Activated naive CD4-positive, alpha-beta T cell treated with anti-CD3 and anti-CD28 coated beads, Interleukin-2, amount 10 ng/mL, durations not matched to agents 7 days and 5 days (primary cell): Measurements from ENCODE around the gene ARSG.
"Not testable (repeated sequence)": the region's sequence is repeated elsewhere in the genome, so short reads cannot be mapped to it uniquely, and the experiment has no call there.

Experiments
- CTCF ChIA-PET: fragments of 350-600 bp; sonication (Branson Sonifier 250); formaldehyde crosslinking; loops from one replicate; lab custom pipeline; 2021; ENCODE audit warnings: antibody characterized with exemption; lab: Charles Lee
- DNase-seq: peaks from one replicate; pipeline ENCODE4 v3.0.0-alpha.2; 2020
- H3K27ac Mint-ChIP-seq: one replicate; pipeline ENCODE4 v1.8.0; 2021; ENCODE audit warnings: mild to moderate bottlenecking, moderate library complexity, mixed read lengths
- H3K27me3 Mint-ChIP-seq: one replicate; pipeline ENCODE4 v1.8.0; 2021; ENCODE audit warnings: mild to moderate bottlenecking, mixed read lengths
- H3K36me3 Mint-ChIP-seq: one replicate; pipeline ENCODE4 v1.8.0; 2021; ENCODE audit warnings: mixed read lengths
- H3K4me1 Mint-ChIP-seq: one replicate; pipeline ENCODE4 v1.8.0; 2021; ENCODE audit warnings: mixed read lengths
- H3K4me3 Mint-ChIP-seq: one replicate; pipeline ENCODE4 v1.8.0; 2021; ENCODE audit warnings: mild to moderate bottlenecking, moderate library complexity, mixed read lengths
- H3K9me3 Mint-ChIP-seq: one replicate; pipeline ENCODE4 v1.8.0; 2021; ENCODE audit warnings: mixed read lengths

Gene ARSG

GRCh38 chr17:68396226-68397107 is 105.2 kb downstream of the ARSG start:
- DNase-seq: no peak
- peaks cover 46% of the 10 kb centered on the region for H3K4me1 Mint-ChIP-seq
- CTCF ChIA-PET: interaction anchor here (0.8 to 1.6 kb wide), 6 partner anchors 9 to 133 kb away, joined by 3 to 4 read pairs (median 3); no protein-coding TSS in a partner anchor
- H3K4me3 Mint-ChIP-seq: no peak overlapping the region
- no peak overlapping the region for H3K27ac Mint-ChIP-seq
- no peaks in the 10 kb centered on the region for H3K27me3 Mint-ChIP-seq
- H3K9me3 Mint-ChIP-seq: peaks cover 10% of the 10 kb centered on the region
- peaks cover 4% of the 10 kb centered on the region for H3K36me3 Mint-ChIP-seq

GRCh38 chr17:68397108-68397536 is 105.8 kb downstream of the ARSG start:
- CTCF ChIA-PET: interaction anchor here (0.8 to 1.6 kb wide), 5 partner anchors 10 to 134 kb away, joined by 3 to 4 read pairs (median 3); no protein-coding TSS in a partner anchor
- Mint-ChIP-seq H3K36me3 (peaks cover 4% of the 10 kb centered on the region), H3K27me3 (no peaks in the 10 kb centered on the region), H3K4me1 (peaks cover 47% of the 10 kb centered on the region), H3K9me3 (peaks cover 10% of the 10 kb centered on the region), H3K4me3 (no peak overlapping the region), H3K27ac (peak overlapping the region; percentile 16)
- DNase-seq: no peak

- Mint-ChIP-seq H3K27ac (peak overlapping the region; percentile 69), H3K9me3 (peaks cover 12% of the 10 kb centered on the region)
Observed at GRCh38 chr17:68398691-68399637, 107.7 kb downstream of the ARSG start.

GRCh38 chr17:68399638-68400403 is 108.5 kb downstream of the ARSG start:
- Mint-ChIP-seq H3K27ac (peak overlapping the region; percentile 57), H3K27me3 (no peaks in the 10 kb centered on the region), H3K4me1 (peaks cover 47% of the 10 kb centered on the region), H3K9me3 (peaks cover 14% of the 10 kb centered on the region), H3K4me3 (no peak overlapping the region), H3K36me3 (peaks cover 4% of the 10 kb centered on the region)
- peak; percentile 67 for DNase-seq
- CTCF ChIA-PET: interaction anchor here (0.7 to 3.0 kb wide), 29 partner anchors 9 to 195 kb away, joined by 3 to 23 read pairs (median 5); partner anchors contain the start of genes ARSG and SLC16A6

More at GRCh38 chr17:68398691-68399637, 107.7 kb downstream of the ARSG start:
- DNase-seq: peak; percentile 46
- peaks cover 47% of the 10 kb centered on the region for H3K4me1 Mint-ChIP-seq
- H3K36me3 Mint-ChIP-seq: peaks cover 4% of the 10 kb centered on the region
- no peaks in the 10 kb centered on the region for H3K27me3 Mint-ChIP-seq
- CTCF ChIA-PET: interaction anchor here (0.7 to 3.0 kb wide), 38 partner anchors 8 to 199 kb away, joined by 3 to 23 read pairs (median 5); partner anchors contain the start of genes ARSG and SLC16A6
- peak overlapping the region; percentile 8 for H3K4me3 Mint-ChIP-seq

- H3K27me3 Mint-ChIP-seq: no peaks in the 10 kb centered on the region
- H3K36me3 Mint-ChIP-seq: peaks cover 8% of the 10 kb centered on the region
- no peak overlapping the region for H3K4me3 Mint-ChIP-seq
- DNase-seq: no peak
- CTCF ChIA-PET: interaction anchor here (0.7 to 3.0 kb wide), 6 partner anchors 14 to 71 kb away, joined by 4 to 17 read pairs (median 11); no protein-coding TSS in a partner anchor
- H3K9me3 Mint-ChIP-seq: peaks cover 15% of the 10 kb centered on the region
- H3K4me1 Mint-ChIP-seq: peaks cover 47% of the 10 kb centered on the region
- H3K27ac Mint-ChIP-seq: peak overlapping the region; percentile 57
Observed at GRCh38 chr17:68400404-68400735, 109.1 kb downstream of the ARSG start.

GRCh38 chr17:68401288-68401687 is 110.0 kb downstream of the ARSG start:
- CTCF ChIA-PET: interaction anchor here (1.0 to 2.3 kb wide), 2 partner anchors 35 to 36 kb away, joined by 3 to 9 read pairs; no protein-coding TSS in a partner anchor
- no peak overlapping the region for H3K4me3 Mint-ChIP-seq
- DNase-seq: no peak
- peaks cover 13% of the 10 kb centered on the region for H3K36me3 Mint-ChIP-seq
- H3K27me3 Mint-ChIP-seq: no peaks in the 10 kb centered on the region
- peaks cover 16% of the 10 kb centered on the region for H3K9me3 Mint-ChIP-seq
- H3K4me1 Mint-ChIP-seq: peaks cover 47% of the 10 kb centered on the region
- no peak overlapping the region for H3K27ac Mint-ChIP-seq

- Mint-ChIP-seq H3K9me3 (peaks cover 31% of the 10 kb centered on the region), H3K36me3 (peaks cover 25% of the 10 kb centered on the region), H3K4me1 (peaks cover 32% of the 10 kb centered on the region), H3K27me3 (no peaks in the 10 kb centered on the region), H3K27ac (no peak overlapping the region), H3K4me3 (no peak overlapping the region)
- CTCF ChIA-PET: no interaction called here
- no peak for DNase-seq
Observed at GRCh38 chr17:68403122-68403521, 111.8 kb downstream of the ARSG start.

GRCh38 chr17:68403837-68404236 is 112.5 kb downstream of the ARSG start:
- Mint-ChIP-seq H3K9me3 (peaks cover 31% of the 10 kb centered on the region), H3K36me3 (peaks cover 25% of the 10 kb centered on the region), H3K4me1 (peaks cover 26% of the 10 kb centered on the region)
- H3K4me3 Mint-ChIP-seq, DNase-seq, H3K27me3 Mint-ChIP-seq, CTCF ChIA-PET, H3K27ac Mint-ChIP-seq: not testable (repeated sequence)

GRCh38 chr17:68407656-68408055 is 116.4 kb downstream of the ARSG start:
- CTCF ChIA-PET, DNase-seq, H3K4me1 Mint-ChIP-seq, H3K27ac Mint-ChIP-seq, H3K4me3 Mint-ChIP-seq, H3K27me3 Mint-ChIP-seq: not testable (repeated sequence)
- peaks cover 39% of the 10 kb centered on the region for H3K9me3 Mint-ChIP-seq
- peaks cover 36% of the 10 kb centered on the region for H3K36me3 Mint-ChIP-seq

GRCh38 chr17:68413597-68414560 is 122.6 kb downstream of the ARSG start:
- peak; percentile 79 for DNase-seq
- peak overlapping the region; percentile 92 for H3K4me3 Mint-ChIP-seq
- peaks cover 30% of the 10 kb centered on the region for H3K4me1 Mint-ChIP-seq
- peaks cover 46% of the 10 kb centered on the region for H3K36me3 Mint-ChIP-seq
- H3K27me3 Mint-ChIP-seq: not testable (repeated sequence)
- CTCF ChIA-PET: interaction anchor here (0.8 to 1.8 kb wide), 5 partner anchors 15 to 165 kb away, joined by 3 to 9 read pairs (median 4); no protein-coding TSS in a partner anchor
- H3K9me3 Mint-ChIP-seq: peaks cover 31% of the 10 kb centered on the region
- peak overlapping the region; percentile 87 for H3K27ac Mint-ChIP-seq

GRCh38 chr17:68414901-68415300 is 123.6 kb downstream of the ARSG start:
- DNase-seq, H3K27me3 Mint-ChIP-seq: not testable (repeated sequence)
- Mint-ChIP-seq H3K36me3 (peaks cover 54% of the 10 kb centered on the region), H3K9me3 (peaks cover 31% of the 10 kb centered on the region), H3K4me1 (peaks cover 30% of the 10 kb centered on the region), H3K27ac (peak overlapping the region; percentile 87), H3K4me3 (peak overlapping the region; percentile 92)
- CTCF ChIA-PET: interaction anchor here (0.7 to 1.8 kb wide), 6 partner anchors 16 to 395 kb away, joined by 3 to 9 read pairs (median 4); no protein-coding TSS in a partner anchor

GRCh38 chr17:68417317-68417716 is 126.0 kb downstream of the ARSG start:
- H3K9me3 Mint-ChIP-seq: peaks cover 23% of the 10 kb centered on the region
- H3K4me1 Mint-ChIP-seq: peaks cover 30% of the 10 kb centered on the region
- H3K4me3 Mint-ChIP-seq: no peak overlapping the region
- CTCF ChIA-PET: interaction anchor here (0.7 to 1.5 kb wide), 2 partner anchors 15 to 19 kb away, joined by 3 to 4 read pairs; no protein-coding TSS in a partner anchor
- peaks cover 60% of the 10 kb centered on the region for H3K36me3 Mint-ChIP-seq
- no peak for DNase-seq
- H3K27me3 Mint-ChIP-seq: no peaks in the 10 kb centered on the region
- no peak overlapping the region for H3K27ac Mint-ChIP-seq
